GM12878 (cell line): ENCODE measurements around the gene VIPR2. TPM values are rescaled to one million over a fixed set of nuclear protein-coding genes. Genes with fewer than 3 reads are reported as not detected.

Experiments used
- ATAC-seq: fragments of 200-7000 bp; cut with Tn5 transposase; 3 replicates; pipeline ENCODE4 v1.9.1; 2020; ENCODE audit warnings: mild to moderate bottlenecking, moderate library complexity
- BruUV-seq: library from RNA; stranded (reverse); fragments of 400-500 nt; replicated peaks from 2 replicates; lab custom pipeline; 2021; lab: Mats Ljungman, UMichigan
- CTCF ChIA-PET: fragments of 300-600 bp; sonication (Branson Sonifier 250); formaldehyde crosslinking; extraction: SDS; loops from one replicate; lab custom pipeline; 2021; ENCODE audit warnings: inconsistent platforms; lab: Yijun Ruan, JAX
- POLR2A ChIA-PET: fragments of 350-600 bp; formaldehyde crosslinking; extraction: SDS; loops from one replicate; lab custom pipeline; 2021; ENCODE audit warnings: inconsistent platforms; lab: Charles Lee
- RAD21 ChIA-PET: fragments of 300-600 bp; sonication (Branson Sonifier 250); formaldehyde crosslinking; loops from one replicate; lab custom pipeline; 2023; ENCODE audit warnings: antibody characterized with exemption; ENCODE audit not compliant: unreplicated experiment; lab: Charles Lee
- SMC1A ChIA-PET: fragments of 300-600 bp; sonication (Branson Sonifier 250); formaldehyde crosslinking; loops from one replicate; lab custom pipeline; 2023; ENCODE audit not compliant: unreplicated experiment, uncharacterized antibody; lab: Charles Lee
- DNase-seq: peaks from one replicate; pipeline ENCODE4 v3.0.0-alpha.2; 2011; ENCODE audit warnings: low read depth, low spot score
- FAIRE-seq: peaks from 3 replicates; lab custom pipeline; 2011; peaks lifted over from hg19 to GRCh38; lab: Jason Lieb, UNC
- H2AFZ ChIP-seq: 2 replicates; pipeline ENCODE4 v1.6.0; 2011; ENCODE audit warnings: low read depth, low read length, control low read depth; ENCODE audit not compliant: control insufficient read depth
- H3K27ac ChIP-seq: 2 replicates; pipeline ENCODE4 v1.5.1; 2011; ENCODE audit warnings: control low read depth; ENCODE audit not compliant: control insufficient read depth, insufficient read depth
- H3K27me3 ChIP-seq, 2 experiments: replicated peaks in 1 of 2; 2 replicates each; pipeline versions ENCODE4 v1.6.0 to v1.6.1; 2011; ENCODE audit warnings: low read length in 1 of 2; ENCODE audit not compliant: control insufficient read depth in 2 of 2, insufficient read depth in 2 of 2
- H3K36me3 ChIP-seq, 2 experiments: 2 replicates each; pipeline ENCODE4 v1.5.1; 2011; ENCODE audit warnings: low read length in 1 of 2; ENCODE audit not compliant: control insufficient read depth in 2 of 2, insufficient read depth in 2 of 2
- H3K4me1 ChIP-seq: 2 replicates; pipeline ENCODE4 v1.6.1; 2011; ENCODE audit warnings: mild to moderate bottlenecking, low read length, moderate library complexity, mixed read lengths; ENCODE audit not compliant: control insufficient read depth, insufficient read depth
- H3K4me2 ChIP-seq: 2 replicates; pipeline ENCODE4 v1.6.0; 2011; ENCODE audit warnings: control low read depth; ENCODE audit not compliant: control insufficient read depth, insufficient read depth
- H3K4me3 ChIP-seq: fragments of 200-600 bp; sonication (generic); 2 replicates; pipeline ENCODE4 v1.5.1; 2016
- H3K79me2 ChIP-seq: 2 replicates; pipeline ENCODE4 v1.6.0; 2011; ENCODE audit warnings: low read length; ENCODE audit not compliant: control insufficient read depth, insufficient read depth
- H3K9ac ChIP-seq: 2 replicates; pipeline ENCODE4 v1.8.0; 2011; ENCODE audit warnings: low read length, control low read depth, mixed read lengths; ENCODE audit not compliant: control insufficient read depth, insufficient read depth
- H3K9me3 ChIP-seq: replicated peaks from 3 replicates; pipeline ENCODE4 v1.5.1; 2011; ENCODE audit warnings: mild to moderate bottlenecking, low read length; ENCODE audit not compliant: control insufficient read depth, insufficient read depth
- H4K20me1 ChIP-seq: 2 replicates; pipeline ENCODE4 v1.6.0; 2011; ENCODE audit not compliant: control insufficient read depth, insufficient read depth
- ATF7 ChIP-seq: fragments of 450-650 bp; IDR thresholded peaks from 2 replicates; pipeline ENCODE4 v1.6.1; 2016; ENCODE audit warnings: low read depth, mild to moderate bottlenecking
- CBX5 ChIP-seq: sonication (generic); IDR thresholded peaks from 2 replicates; pipeline ENCODE4 v1.6.1; 2016; ENCODE audit warnings: low read depth, moderate library complexity, mild to moderate bottlenecking, inconsistent platforms
- IRF3 ChIP-seq: fragments of 450-650 bp; IDR thresholded peaks from 2 replicates; pipeline ENCODE4 v1.6.1; 2014; ENCODE audit warnings: mild to moderate bottlenecking
- JUNB ChIP-seq: IDR thresholded peaks from 2 replicates; pipeline ENCODE4 v1.6.1; 2016; ENCODE audit warnings: antibody characterized with exemption, mild to moderate bottlenecking
- MYB ChIP-seq: fragments of 150-350 bp; IDR thresholded peaks from 2 replicates; pipeline ENCODE4 v1.6.1; 2014; ENCODE audit warnings: mild to moderate bottlenecking, low read depth, low read length, borderline replicate concordance
- NFYB ChIP-seq: IDR thresholded peaks from 2 replicates; pipeline ENCODE4 v1.6.1; 2011; ENCODE audit warnings: low read depth, mild to moderate bottlenecking, low read length, improper control_type of control experiment, moderate library complexity; ENCODE audit not compliant: insufficient read depth
- NRF1 ChIP-seq: conservative IDR thresholded peaks from 2 replicates; pipeline ENCODE4 v1.6.1; 2011; ENCODE audit warnings: mild to moderate bottlenecking, low read depth, low read length, improper control_type of control experiment
- RELB ChIP-seq: fragments of 450-650 bp; IDR thresholded peaks from 2 replicates; pipeline ENCODE4 v1.6.1; 2017; ENCODE audit warnings: low read depth, mild to moderate bottlenecking, moderate library complexity
- SMARCA5 ChIP-seq: fragments of 450-650 bp; IDR thresholded peaks from 2 replicates; pipeline ENCODE4 v1.6.1; 2017; ENCODE audit warnings: mild to moderate bottlenecking
- SMC3 ChIP-seq: IDR thresholded peaks from 2 replicates; pipeline ENCODE4 v1.6.1; 2011; ENCODE audit warnings: low read length, improper control_type of control experiment, borderline replicate concordance
- SP1 ChIP-seq: IDR thresholded peaks from one replicate; pipeline ENCODE4 v1.6.1; 2011; ENCODE audit warnings: low read depth, low read length
- SPI1 ChIP-seq: IDR thresholded peaks from 2 replicates; pipeline ENCODE4 v1.6.1; 2011; ENCODE audit warnings: low read depth, mild to moderate bottlenecking, low read length, moderate library complexity, borderline replicate concordance; ENCODE audit not compliant: insufficient read depth
- STAT3 ChIP-seq: IDR thresholded peaks from 2 replicates; pipeline ENCODE4 v1.6.1; 2011; ENCODE audit warnings: low read depth, low read length, improper control_type of control experiment
- WRNIP1 ChIP-seq: IDR thresholded peaks from 2 replicates; pipeline ENCODE4 v1.6.1; 2011; ENCODE audit warnings: low read depth, low read length, improper control_type of control experiment, borderline replicate concordance
- ZNF622 ChIP-seq: fragments of 450-650 bp; IDR thresholded peaks from 2 replicates; pipeline ENCODE4 v1.6.1; 2017; ENCODE audit warnings: mild to moderate bottlenecking, inconsistent platforms
- WGBS: methylation state at CpG from one replicate; pipeline ENCODE4 v1.1.6; 2016; ENCODE audit warnings: low lambda C conversion rate; ENCODE audit not compliant: insufficient replicate concordance, insufficient coverage; ENCODE audit errors: missing lambda C conversion rate; 5-methylcytosine and 5-hydroxymethylcytosine counted together
- in situ Hi-C: fragments of 300-500 bp; cut with MboI; formaldehyde crosslinking; loops from 9 replicates; pipeline ENCODE4 v1.14.3; 2018; ENCODE audit warnings: mixed read lengths
- intact Hi-C: fragments of 100-400 bp; cut with micrococcal nuclease; formaldehyde crosslinking; loops from one replicate; pipeline ENCODE4 v1.14.2; 2022; ENCODE audit not compliant: unreplicated experiment
- polyA plus RNA-seq, 11 experiments: library from polyadenylated mRNA; depleted of rRNA in 4 of 11; unstranded in 6 of 11; stranded (reverse) in 5 of 11; fragments of >200 nt; fragmentation: Nextera tagmentation in 4 of 11; fragmentation: Illumina TruSeq in 1 of 11; extraction: Ambion mirVana in 4 of 11; extraction: Trizol in 1 of 11; gene quantifications; 1 replicate in 1 of 11; 2 replicates in 10 of 11; pipeline versions ENCODE4 v1.2.1 to v1.2.3, GENCODE V29; 2011 to 2016; ENCODE audit warnings: inconsistent platforms in 2 of 11, missing spikeins in 2 of 11, low read depth in 1 of 11
- total RNA-seq, 4 experiments: library from RNA; depleted of rRNA in 3 of 4; stranded (reverse); fragments of >200 nt in 3 of 4; fragmentation: Illumina TruSeq in 1 of 4; extraction: Trizol in 1 of 4; gene quantifications; 2 replicates each; pipeline versions ENCODE4 v1.2.1 to v1.2.3, GENCODE V29; 2013 to 2021
- TF ChIP-seq, protein P1 (sequence below): fragments of 450-650 bp; IDR thresholded peaks from 2 replicates; pipeline ENCODE4 v1.6.1; 2016; ENCODE audit warnings: mild to moderate bottlenecking
- TF ChIP-seq, protein P2 (sequence below): fragments of 450-650 bp; IDR thresholded peaks from 2 replicates; pipeline ENCODE4 v1.6.1; 2017; ENCODE audit warnings: mild to moderate bottlenecking

Gene VIPR2
- total and polyA plus RNA-seq, 10 of the 15 experiments (the other 5 are each of a cell fraction or from before 2014, with no cell fraction given) = not detected

DNA sequence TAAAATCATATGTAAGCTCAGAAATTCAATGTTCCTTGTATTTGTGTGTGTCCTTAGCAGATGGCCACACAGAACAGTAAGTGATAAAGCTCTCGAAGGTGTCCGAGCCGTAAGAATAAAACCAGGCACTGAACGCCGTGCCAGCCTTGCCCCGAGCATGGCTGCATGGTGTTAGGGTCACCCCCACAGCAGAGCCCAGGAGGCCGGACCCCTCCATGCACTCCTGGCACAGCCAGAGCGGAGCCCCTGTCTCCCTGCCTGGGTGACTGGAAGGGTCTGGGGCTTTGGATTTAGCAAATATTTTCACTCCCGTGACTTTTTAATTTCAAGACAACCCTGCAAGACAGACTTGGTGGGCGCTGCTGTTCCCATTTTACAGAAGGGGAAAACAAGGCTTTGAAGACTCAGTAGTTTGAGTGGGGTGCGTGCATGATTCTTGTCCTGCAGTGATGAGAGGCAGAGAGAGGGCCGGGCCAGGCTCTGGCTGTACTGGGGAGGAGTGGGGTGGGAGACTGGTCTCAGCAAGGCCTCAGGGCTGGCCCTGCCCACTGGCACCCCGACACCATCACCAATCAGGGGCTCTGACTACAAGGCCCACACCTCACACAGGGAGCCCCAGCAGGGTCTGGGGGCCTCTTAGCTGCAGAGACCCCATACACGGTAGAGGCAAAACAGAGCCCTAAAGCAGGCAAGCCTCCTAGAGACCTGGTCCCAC, 39.4 kb downstream of the VIPR2 start (continued):
- TF ChIP-seq RELB (no peak), MYB (no peak), WRNIP1 (no peak)
- TF ChIP-seq, protein P1, sequence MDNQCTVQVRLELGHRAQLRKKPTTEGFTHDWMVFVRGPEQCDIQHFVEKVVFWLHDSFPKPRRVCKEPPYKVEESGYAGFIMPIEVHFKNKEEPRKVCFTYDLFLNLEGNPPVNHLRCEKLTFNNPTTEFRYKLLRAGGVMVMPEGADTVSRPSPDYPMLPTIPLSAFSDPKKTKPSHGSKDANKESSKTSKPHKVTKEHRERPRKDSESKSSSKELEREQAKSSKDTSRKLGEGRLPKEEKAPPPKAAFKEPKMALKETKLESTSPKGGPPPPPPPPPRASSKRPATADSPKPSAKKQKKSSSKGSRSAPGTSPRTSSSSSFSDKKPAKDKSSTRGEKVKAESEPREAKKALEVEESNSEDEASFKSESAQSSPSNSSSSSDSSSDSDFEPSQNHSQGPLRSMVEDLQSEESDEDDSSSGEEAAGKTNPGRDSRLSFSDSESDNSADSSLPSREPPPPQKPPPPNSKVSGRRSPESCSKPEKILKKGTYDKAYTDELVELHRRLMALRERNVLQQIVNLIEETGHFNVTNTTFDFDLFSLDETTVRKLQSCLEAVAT = no peak

DNA sequence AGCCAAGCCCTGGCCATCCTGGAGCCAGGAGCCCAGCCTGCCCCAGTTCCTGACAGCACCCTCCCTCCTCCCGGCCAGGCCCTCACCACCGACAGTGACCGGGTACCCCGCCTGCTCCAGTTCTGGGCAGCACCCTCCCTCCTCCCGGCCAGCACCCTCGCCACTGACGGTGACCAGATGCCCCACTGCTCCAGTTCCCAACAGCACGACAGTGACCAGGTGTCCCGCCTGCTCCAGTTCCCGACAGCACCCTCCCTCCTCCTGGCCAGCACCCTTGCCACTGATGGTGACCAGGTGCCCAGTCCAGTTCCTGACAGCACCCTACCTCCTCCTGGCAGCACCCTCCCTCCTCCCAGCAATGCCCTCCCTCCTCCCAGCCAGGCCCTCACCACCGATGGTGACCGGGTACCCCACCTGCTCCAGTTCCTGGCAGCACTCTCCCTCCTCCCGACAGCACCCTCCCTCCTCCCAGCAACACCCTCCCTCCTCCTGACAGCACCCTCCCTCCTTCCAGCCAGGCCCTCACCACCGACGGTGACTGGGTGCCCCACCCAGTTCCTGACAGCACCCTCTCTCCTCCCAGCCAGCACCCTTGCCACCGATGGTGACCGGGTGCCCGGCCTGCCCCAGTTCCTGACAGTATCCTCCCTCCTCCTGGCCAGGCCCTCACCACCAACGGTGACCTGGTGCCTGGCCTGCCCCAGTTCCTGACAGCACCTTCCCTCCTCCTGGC, 40.3 kb downstream of the VIPR2 start:
- no peak for FAIRE-seq
- ChIA-PET POLR2A (no interaction called here), CTCF (no interaction called here), RAD21 (no interaction called here), SMC1A (no interaction called here)
- no peak for ATAC-seq
- Histone ChIP-seq H2AFZ (no peak overlapping the region), H3K27me3 (no peaks in the 10 kb centered on the region; a peak in 1 of 4 replicates), H3K4me3 (no peak overlapping the region), H3K79me2 (no peaks in the 10 kb centered on the region), H3K36me3 (no peaks in the 10 kb centered on the region), H3K9ac (no peak overlapping the region), H4K20me1 (no peaks in the 10 kb centered on the region), H3K27ac (no peak overlapping the region), H3K4me1 (no peaks in the 10 kb centered on the region), H3K4me2 (no peak overlapping the region), H3K9me3 (no peaks in the 10 kb centered on the region; the same call in 2 of the 3 replicates)
- intact Hi-C loops (no loop called here), in situ Hi-C loops (no loop called here)
- DNase-seq = no peak
- WGBS = 62% methylated on average over 16 of the region's 19 CpGs
- BruUV-seq = no TSS peak
- TF ChIP-seq SP1 (no peak), ZNF622 (no peak), IRF3 (no peak), NFYB (no peak), NRF1 (no peak), ATF7 (no peak), STAT3 (no peak), SPI1 (no peak), CBX5 (no peak), SMC3 (no peak), SMARCA5 (no peak), JUNB (no peak)
- TF ChIP-seq, protein P2, sequence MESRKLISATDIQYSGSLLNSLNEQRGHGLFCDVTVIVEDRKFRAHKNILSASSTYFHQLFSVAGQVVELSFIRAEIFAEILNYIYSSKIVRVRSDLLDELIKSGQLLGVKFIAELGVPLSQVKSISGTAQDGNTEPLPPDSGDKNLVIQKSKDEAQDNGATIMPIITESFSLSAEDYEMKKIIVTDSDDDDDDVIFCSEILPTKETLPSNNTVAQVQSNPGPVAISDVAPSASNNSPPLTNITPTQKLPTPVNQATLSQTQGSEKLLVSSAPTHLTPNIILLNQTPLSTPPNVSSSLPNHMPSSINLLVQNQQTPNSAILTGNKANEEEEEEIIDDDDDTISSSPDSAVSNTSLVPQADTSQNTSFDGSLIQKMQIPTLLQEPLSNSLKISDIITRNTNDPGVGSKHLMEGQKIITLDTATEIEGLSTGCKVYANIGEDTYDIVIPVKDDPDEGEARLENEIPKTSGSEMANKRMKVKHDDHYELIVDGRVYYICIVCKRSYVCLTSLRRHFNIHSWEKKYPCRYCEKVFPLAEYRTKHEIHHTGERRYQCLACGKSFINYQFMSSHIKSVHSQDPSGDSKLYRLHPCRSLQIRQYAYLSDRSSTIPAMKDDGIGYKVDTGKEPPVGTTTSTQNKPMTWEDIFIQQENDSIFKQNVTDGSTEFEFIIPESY = no peak
